Measurements from ENCODE around the gene LCE2D.
"Not testable (repeated sequence)": the region's sequence is repeated elsewhere in the genome, so short reads cannot be mapped to it uniquely, and the experiment has no call there.

Gene LCE2D

GRCh38 chr1:152663098-152663497, at the start of gene LCE2D:
LCE2D (plus strand) TSS chr1:152663380; CDS start chr1:152664106, 726 bp downstream.
- DNase-seq, result no peak

- DNase-seq, result no peak
These were observed 49.7 kb upstream of the LCE2D start, which contains the start of gene LCE3B for GRCh38 chr1:152613511-152613910. LCE3B (plus strand) TSS chr1:152613811; CDS start chr1:152613811, 0 bp downstream.

- DNase-seq, result no peak
These were observed 41.2 kb upstream of the LCE2D start for GRCh38 chr1:152621993-152622392.

- DNase-seq, result peak in 1 of 51 donors; percentile 0
These were observed 40.4 kb upstream of the LCE2D start, which contains the start of gene LCE3A for GRCh38 chr1:152622803-152623202. LCE3A (minus strand) TSS chr1:152623103; CDS start chr1:152623103, 0 bp downstream.

GRCh38 chr1:152623203-152623844, 39.9 kb upstream of the LCE2D start:
- DNase-seq, result no peak

- no peak for DNase-seq
These were observed 36.4 kb upstream of the LCE2D start for GRCh38 chr1:152626744-152627143.

GRCh38 chr1:152630596-152630995, 32.6 kb upstream of the LCE2D start:
- no peak for DNase-seq

GRCh38 chr1:152640351-152640750, 22.8 kb upstream of the LCE2D start:
- no peak for DNase-seq

GRCh38 chr1:152643945-152644344, 19.2 kb upstream of the LCE2D start:
- no peak for DNase-seq

- no peak for DNase-seq
These were observed 18.0 kb upstream of the LCE2D start for GRCh38 chr1:152645146-152645545.

- DNase-seq, result no peak
These were observed 16.5 kb upstream of the LCE2D start for GRCh38 chr1:152646656-152647055.

GRCh38 chr1:152654110-152654509, 9.1 kb upstream of the LCE2D start:
- peak in 29 of 51 donors; percentile 0 to 59 (median 4) for DNase-seq

- no peak for DNase-seq
These were observed 6.7 kb upstream of the LCE2D start for GRCh38 chr1:152656459-152656858.

- no peak for DNase-seq
These were observed 5.5 kb upstream of the LCE2D start for GRCh38 chr1:152657677-152658076.

- no peak for DNase-seq
These were observed 4.5 kb upstream of the LCE2D start for GRCh38 chr1:152658649-152659048.

- DNase-seq, result not testable (repeated sequence)
These were observed 3.0 kb downstream of the LCE2D start for GRCh38 chr1:152666171-152666570.

GRCh38 chr1:152667648-152668047, 4.5 kb downstream of the LCE2D start:
- DNase-seq, result no peak

- no peak for DNase-seq
These were observed 9.8 kb downstream of the LCE2D start for GRCh38 chr1:152673016-152673415.

- not testable (repeated sequence) for DNase-seq
These were observed 11.8 kb downstream of the LCE2D start, which contains the start of gene LCE2C for GRCh38 chr1:152674983-152675382. LCE2C (plus strand) TSS chr1:152675279; CDS start chr1:152676016, 737 bp downstream.

- DNase-seq, result no peak
These were observed 16.3 kb downstream of the LCE2D start for GRCh38 chr1:152679459-152679858.

- DNase-seq, result no peak
These were observed 18.4 kb downstream of the LCE2D start for GRCh38 chr1:152681616-152682015.

GRCh38 chr1:152683846-152684245, 20.7 kb downstream of the LCE2D start:
- DNase-seq, result no peak

- not testable (repeated sequence) for DNase-seq
These were observed 22.6 kb downstream of the LCE2D start, which contains the start of gene LCE2B for GRCh38 chr1:152685823-152686222. LCE2B (plus strand) TSS chr1:152686123; CDS start chr1:152686844, 721 bp downstream.

Measured in hypothalamus (tissue), 51 donors.